HG03378 (cell line): ENCODE measurements around the gene MYH14.

Source experiments
- ATAC-seq: cut with Tn5 transposase; IDR thresholded peaks from one replicate; pipeline ENCODE4 v1.9.1; 2021; ENCODE audit warnings: mild to moderate bottlenecking, moderate library complexity; ENCODE audit not compliant: unreplicated experiment

Gene MYH14

DNA sequence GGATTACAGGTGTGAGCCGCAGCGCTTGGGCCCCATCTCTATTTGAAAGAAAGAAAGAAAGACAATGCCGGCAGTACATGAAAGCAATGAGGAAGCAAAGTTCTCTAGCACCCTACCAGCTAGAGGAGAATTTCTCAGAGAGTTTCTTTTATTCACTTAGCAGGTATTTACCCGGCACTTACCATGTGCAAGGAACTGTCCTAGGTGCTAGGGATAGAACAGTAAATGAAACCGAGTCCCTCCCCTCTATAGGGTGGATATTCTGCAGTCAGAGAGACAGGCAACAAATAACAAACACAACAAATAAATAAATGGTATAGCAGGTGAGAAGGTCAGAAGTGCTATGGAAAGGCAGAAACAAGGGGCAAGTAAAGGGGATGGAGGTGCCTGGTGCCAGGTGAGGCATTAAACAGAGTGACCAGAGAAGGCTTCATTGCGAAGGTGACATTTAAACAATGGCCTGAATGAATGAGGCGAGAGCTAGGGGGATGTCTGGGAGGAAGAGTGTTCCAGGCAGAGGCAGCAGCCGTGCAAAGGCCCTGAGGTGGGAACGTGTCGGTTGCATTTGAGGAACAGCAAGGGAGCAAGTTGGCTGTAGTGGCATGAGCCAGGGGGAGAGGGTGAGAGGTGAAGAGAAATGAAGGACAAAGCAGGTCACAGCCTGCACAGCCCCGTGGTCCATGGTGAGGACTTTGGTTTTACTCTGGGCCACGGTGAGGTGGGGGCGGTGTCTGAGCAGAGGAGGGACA is 10.8 kb upstream of the MYH14 start:
- ATAC-seq, result no peak

DNA sequence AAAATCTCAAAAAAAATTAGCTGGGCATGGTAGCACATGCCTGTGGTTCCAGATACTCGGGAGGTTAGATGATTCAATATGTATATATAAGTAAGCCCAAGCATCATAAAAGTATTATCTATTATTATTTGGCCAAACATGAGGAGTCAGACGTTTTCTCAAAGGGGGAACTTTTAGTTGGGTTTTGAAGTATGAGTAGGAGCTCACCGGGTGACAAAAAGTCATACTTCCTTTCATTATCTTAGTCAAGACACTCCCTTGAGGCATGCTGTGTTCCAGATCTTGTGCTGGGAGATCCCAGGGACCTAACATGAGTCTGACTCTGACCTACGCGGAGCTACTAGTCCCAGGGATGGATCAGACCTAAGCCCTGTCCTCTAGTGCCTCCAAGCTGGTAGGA is 8.2 kb upstream of the MYH14 start:
- no peak for ATAC-seq

DNA sequence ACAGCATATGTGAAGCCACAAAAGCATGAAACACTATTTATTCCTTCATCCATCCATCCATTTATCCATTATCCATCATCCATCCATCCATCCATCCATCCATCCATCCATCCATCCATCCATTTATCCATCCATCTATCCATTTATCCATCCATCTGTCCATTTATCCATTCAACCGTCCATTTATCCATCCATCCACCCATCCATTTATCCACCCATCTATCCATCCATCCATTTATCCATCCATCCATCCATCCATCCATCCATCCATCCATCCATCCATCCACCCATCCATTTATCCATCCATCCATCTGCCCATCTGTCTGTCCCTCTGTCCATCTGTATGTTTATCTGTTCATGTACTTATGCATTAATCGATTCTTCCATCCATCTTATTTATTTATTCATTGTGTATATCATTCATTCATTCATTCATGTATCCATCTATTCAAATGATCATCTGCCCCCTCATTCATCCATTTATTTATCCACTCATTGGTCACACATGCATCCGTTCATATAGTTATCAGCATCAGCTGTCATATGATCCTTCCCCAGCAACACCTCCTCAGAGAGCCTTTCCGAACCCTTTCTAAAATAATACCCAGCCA is 7.0 kb upstream of the MYH14 start:
- no peak for ATAC-seq

DNA sequence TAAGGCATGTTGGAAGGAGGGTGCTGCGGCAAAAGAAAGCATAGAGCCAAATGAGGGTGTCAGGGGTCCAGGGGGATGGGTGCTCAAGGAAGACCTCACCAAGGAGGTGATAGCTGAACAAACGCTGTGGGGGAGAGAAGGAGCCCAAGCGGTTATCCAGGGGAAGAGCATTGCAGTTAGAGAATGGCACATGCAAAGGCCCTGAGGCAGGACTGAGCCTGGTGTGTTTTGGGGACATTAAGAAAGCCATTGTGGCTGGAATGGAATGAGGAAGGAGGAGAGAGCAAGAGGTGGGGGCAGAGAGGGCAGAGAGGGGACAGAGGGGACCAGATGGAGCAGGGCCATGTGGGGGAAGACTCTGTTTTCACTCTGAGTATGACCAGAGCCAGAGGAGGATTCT is 6.1 kb upstream of the MYH14 start:
- no peak for ATAC-seq

DNA sequence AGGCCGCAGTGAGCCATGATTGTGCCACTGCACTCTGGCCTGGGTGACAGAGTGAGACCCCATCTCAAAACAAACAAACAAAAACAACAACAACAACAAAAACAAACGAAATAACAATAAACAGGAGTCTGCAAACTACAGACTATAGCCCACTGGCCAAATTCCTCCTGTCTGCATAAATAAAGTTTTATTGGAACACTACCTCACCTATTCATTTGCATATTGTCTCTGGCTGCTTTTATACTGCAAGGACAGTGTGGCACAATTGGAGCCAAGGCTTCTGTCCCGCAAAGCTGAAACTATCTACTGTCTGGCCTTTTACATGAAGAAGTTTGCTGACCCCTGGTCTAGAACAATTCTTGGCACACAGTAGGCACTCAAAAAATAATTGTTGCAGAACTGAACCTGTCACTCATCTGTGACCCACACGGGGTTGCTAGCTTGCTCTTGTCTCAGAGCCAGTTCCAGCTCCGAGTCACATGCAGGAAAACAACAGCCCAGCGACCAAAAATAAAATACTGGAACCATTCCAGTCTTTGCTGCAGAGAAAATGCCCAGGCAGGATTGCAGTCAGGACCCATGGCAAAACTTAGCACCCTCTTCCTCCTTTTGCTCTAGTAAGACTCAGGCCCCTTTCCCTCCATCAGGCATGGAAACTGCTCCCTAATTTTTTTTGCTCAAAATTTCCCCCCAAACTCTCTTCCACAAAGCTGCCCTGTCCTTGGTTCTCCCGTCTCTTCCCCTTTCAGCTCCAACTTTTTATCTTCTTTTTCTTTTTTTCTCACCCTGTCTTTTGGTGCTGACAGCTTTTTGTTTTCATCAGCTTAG is 4.8 kb upstream of the MYH14 start:
- ATAC-seq, result no peak

DNA sequence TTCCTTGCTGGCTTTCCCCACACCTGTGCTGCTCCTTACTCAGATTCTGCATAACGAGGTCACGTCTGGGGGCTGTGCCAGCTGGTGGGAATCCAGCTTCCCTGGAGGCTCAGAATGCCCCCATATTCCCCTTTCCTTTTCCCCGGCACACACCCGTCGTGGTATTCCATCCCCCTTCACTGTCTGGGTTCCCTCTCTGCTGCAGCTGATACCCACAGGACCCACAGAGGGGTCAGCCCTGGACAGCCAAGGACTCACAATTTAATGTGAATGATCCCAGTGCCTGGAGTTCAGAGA is 4.2 kb upstream of the MYH14 start:
- ATAC-seq, result no peak

DNA sequence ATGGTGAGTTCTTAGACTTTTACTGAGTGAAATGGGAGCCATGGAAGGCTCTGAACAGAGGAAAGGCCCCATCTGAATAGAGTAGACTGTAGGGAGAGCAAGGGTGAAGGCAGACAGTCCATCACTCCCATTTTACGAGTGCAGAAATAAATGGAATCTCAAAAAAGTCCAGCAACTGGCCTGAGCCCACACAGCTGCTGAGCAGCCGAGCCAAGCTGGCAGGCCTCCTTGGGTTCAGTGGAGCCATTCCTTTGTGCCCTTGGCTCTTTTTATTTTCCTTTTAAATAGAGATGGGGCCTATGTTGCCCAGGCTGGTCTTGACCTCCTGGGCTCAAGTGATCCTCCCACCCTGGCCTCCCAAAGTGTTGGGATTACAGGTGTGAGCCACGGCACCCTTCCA is 1.0 kb upstream of the MYH14 start:
- no peak for ATAC-seq

DNA sequence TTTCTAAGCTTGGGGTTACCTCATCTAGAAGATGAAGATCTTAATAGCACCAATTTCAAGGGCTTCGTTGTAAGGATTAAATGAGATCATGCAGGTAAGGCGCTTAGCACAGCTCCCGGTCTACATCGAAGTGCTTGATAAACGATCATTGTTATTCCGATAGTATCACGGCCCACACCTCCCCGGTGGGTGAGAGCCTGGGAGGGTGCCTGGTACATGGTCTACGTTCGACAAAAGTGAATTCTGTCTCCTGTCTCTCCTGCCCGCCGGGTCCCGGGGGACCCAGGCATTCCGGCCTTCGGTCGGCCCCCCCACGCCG is 501 bp upstream of the MYH14 start:
- no peak for ATAC-seq

DNA sequence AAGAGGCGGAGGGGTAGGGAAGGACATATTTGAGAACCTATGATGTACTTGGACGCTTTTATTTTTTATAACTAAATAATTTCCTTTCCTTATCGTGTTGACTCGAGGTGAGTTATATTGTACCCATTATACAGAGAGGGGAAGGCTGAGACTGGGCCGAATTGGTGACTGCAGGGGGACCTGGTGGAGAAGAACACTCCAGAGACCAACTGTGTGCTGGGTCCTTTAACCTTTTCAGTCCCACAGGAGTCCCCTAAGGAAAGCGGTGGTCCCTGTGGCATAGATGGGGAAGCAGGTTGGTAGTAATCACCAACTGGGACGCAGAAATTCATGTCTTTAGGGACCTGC is 633 bp downstream of the MYH14 start:
- no peak for ATAC-seq

DNA sequence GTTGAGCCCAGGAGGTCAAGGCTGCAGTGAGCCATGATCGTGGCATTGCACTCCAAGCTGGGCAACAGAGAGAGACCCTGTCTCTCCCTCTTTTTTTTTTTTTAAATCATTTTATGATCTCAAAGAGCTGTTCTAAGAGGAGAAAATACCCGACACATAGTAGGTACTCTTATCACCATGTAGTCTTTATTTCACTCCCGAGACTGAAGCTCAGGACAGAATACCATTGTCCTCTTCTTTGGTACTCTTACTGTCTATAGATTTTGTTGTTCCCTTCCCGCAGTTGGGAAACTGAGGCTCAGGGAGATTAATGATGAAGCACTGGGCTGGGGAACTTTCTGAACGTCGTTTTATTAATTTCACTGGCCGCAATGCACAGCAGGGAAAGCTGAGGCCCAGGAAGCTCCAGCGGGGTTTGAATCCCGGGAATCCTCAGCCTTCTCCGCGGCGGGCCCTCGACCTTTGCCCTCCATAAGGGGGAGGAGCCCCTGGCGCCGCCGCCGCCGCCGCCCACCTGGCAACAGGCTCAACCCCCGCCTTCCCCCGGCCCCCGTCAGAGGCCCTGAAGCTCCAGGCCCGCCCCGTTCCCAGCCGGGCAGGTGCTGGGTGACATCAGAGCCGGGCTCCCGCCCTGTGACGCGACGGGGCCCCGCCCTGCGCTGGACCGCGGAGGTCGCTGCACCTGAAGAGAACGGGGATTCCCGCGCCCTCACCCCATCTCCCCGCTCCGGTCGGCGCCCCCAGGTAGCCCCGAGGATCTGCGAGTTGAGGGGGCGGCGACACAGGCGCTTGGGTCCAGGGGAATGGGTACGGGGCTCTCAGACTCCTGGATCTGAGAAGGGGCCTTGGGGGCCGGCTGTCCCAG is 1.6 kb downstream of the MYH14 start:
- ATAC-seq, result no peak

DNA sequence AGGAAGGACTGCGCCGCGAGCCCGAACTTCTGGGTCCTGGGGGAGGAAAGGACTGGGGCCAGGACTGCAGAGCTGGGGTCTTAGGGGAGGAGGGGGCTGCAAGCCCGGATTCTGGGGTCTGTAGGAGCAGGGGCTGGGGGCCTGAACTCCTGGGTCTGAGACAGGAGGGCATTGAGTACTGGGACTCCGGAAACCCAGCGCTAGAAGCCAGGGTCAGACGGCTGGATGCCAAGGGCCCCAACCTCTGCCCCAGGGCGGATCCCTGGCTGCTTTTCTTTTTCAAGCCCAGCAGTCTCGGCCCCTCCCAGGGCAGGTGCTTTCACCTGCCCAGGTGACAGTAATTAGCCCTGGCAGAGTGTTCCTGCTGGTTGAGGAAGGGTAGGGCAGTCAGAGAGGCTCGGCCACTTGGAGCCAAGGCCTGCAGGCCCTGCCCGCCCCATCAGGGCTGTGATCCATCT is 2.3 kb downstream of the MYH14 start:
- no peak for ATAC-seq

DNA sequence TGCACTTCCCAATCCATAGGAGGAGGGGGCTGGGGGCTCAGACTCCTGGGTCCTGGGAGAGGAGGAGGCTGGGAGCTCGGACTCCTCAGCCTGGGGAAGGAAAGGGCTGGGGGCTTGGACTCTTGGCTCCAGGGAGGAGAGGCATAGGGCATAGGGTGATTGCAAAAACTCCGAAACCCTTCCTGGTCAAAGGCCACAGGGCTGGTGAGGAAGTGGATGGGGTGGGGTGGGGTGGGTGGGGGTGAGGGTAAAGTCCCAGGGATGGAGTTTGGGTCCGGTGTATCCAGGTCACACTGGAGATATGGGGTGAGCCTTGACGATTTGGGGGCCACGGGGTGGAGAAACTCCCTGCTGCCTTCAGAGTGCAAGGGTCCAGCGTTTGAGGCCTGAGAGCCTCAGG is 2.8 kb downstream of the MYH14 start:
- no peak for ATAC-seq

DNA sequence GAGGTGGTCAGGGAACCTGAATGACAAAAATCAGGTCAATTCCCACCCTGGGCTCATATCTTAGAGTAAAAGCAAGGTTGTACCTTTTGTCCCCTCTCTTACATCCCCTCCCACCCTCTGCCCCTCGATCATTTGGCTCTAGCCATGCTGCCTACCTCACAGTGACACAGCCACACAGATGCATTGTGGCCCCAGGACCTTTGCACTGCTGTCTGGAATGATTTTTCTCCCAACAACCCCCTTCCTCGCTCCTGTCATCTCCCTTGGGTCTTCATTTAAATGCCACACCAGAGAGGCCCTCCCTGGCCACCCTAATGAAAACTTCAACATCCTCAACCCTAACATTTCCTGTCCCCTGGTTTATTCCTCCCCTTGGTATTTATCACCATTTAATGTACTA is 4.3 kb downstream of the MYH14 start:
- ATAC-seq, result no peak

DNA sequence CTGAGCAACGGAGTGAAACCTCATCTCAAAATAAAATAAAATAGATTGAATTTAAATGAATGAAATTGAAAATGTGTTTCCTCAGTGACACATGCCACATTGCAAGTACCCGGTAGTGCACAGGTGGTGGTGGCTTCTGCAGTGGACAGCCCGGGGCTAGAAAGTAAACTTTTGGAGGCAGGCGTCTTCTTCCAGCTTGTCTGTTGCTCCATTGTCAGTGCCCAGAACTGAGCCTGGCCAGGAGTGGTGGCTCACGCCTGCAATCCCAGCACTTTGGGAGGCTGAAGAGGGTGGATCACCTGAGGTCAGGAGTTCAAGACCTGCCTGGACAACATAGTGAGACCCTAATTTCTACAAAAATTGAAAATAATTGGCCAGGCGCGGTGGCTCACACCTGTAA is 5.7 kb downstream of the MYH14 start:
- no peak for ATAC-seq

DNA sequence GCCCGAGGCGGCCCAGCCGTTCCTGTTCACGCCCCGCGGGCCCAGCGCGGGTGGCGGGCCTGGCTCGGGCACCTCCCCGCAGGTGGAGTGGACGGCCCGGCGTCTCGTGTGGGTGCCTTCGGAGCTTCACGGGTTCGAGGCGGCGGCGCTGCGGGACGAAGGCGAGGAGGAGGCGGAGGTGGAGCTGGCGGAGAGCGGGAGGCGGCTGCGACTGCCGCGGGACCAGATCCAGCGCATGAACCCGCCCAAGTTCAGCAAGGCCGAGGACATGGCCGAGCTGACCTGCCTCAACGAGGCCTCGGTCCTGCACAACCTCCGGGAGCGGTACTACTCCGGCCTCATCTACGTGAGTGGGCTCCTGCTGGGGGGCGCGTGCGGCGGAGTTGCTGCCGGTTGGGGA is 7.0 kb downstream of the MYH14 start:
- no peak for ATAC-seq

DNA sequence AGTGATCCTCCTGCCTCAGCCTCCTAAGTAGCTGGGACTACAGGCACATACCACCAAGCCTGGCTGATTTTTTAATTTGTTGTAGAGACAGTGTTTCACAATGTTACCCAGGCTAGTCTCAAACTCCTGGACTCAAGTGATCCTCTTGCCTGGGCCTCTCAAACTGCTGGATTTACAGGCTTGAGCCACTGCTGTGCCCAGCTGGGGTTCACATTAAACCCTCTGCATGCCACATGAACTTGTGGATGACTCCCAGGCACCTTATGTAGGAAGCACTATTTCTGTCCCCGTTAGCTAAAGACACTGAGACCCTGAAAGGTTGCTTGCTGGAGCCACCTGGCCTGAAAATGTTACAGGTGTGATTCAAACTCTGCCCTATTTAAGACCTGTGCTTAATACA is 10.5 kb downstream of the MYH14 start:
- no peak for ATAC-seq

DNA sequence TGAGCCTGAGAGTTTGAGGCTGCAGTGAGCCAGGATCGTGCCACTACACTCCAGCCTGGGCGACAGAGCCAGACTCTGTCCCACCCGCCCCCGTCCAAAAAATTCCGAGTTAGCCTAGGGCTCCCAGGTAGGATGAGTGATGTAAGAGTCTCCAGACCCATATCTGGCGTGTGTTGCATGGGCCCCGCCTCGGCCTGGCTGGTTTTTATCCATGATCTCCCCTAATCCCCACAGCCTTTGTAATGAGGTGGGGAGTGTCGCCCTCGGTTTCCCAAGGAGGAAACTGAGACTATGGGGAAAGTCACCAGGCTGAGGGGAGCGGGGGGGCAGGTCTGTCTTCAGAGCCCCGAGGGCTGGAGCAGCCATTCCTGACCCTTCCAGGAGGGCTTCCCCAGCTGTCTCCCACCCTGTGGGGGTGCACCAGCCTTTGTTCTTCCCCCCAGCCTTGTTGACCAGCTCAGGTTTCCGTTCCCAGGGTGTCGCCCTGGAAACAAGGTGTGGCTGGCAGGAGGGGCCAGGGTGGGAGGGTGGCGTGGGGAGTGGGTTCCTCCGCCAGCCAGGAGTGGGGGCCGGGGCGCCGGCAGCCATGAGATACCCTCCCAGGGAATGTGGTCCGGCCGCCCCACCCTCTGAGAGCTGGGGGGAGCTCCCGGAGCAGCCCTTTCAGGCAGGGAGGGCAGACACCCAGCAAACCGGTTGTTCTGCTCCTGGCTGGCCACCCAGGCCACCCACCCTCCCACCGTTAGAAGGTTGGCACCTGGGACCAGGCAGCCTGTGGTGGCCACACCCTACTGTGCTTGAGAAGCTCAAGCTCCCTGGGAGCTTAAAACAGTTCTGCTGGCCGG is 11.5 kb downstream of the MYH14 start:
- no peak for ATAC-seq

DNA sequence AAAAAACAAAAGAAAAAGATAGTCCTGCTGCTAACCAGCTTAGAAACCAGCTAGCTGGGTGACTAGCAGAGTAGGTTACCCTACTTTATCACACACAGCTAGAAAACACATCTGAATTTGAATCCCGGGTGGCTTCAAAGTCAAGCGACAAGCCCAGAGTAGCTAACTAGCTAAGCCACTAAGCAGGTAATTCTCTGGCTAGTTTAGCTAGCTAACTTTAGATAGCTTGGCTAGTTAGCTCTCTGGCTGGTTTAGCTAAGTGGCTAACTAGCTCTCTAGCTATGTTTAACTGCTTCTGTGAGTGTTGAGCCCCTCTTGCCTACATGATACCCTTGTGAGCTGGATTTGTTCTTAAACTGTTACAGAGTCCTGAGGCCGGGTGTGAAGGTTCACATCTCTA is 12.4 kb downstream of the MYH14 start:
- ATAC-seq, result no peak

DNA sequence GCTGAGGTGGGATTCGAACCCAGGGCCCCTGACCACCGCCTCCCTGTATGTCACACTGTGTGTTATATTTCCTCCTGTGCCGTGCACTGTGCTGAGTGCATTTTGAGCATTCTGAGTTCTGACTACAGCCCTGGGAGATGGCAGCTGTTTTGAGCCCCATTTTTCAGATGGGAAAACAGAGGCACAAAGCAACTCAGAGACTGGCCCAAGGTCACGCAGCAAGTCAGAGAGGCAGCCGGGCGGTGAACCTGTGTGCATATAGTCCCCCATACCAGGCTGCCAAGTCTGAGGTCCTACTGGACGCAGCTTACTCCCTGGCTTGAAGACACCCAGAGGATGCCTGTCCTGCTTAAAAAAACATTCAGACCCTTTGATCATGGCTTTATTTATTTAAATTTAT is 17.7 kb downstream of the MYH14 start:
- ATAC-seq, result no peak

DNA sequence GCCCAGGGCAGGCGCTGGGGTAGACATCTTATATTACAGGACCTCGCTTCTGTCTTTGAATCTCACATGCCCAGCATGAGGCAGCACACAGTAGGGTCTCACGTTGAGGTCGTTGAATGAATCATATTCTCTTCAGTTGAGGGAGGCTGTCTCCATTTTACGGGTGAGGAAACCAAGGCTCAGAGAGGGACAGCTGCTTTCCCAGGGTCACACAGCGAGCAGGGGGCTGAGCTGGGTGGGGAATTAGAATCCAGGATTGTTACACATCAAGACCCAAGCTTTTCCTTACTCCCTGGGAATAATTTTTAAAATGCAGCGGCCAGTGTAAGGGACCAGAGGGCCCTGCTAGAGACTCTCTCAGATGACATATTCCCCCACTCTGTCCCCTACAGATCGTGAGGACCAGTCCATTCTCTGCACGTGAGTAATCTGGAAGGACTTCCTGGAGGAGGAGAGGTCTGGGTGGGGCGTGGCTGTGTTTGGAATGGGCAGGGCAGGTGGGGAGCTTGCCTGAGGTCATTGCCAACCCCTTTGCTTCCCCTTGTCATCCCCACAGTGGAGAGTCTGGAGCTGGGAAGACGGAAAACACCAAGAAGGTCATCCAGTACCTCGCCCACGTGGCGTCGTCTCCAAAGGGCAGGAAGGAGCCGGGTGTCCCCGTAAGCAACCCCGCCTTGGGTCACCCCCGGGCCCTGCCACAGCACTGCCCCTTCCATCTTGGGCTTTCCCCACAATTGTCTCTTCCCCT is 19.4 kb downstream of the MYH14 start:
- ATAC-seq, result no peak
